HG03571 (cell line): ENCODE results near the gene CRYGN.

Experiments used
- ATAC-seq: cut with Tn5 transposase; IDR thresholded peaks from one replicate; pipeline ENCODE4 v1.9.1; 2021; ENCODE audit not compliant: unreplicated experiment

CRYGN gene

DNA sequence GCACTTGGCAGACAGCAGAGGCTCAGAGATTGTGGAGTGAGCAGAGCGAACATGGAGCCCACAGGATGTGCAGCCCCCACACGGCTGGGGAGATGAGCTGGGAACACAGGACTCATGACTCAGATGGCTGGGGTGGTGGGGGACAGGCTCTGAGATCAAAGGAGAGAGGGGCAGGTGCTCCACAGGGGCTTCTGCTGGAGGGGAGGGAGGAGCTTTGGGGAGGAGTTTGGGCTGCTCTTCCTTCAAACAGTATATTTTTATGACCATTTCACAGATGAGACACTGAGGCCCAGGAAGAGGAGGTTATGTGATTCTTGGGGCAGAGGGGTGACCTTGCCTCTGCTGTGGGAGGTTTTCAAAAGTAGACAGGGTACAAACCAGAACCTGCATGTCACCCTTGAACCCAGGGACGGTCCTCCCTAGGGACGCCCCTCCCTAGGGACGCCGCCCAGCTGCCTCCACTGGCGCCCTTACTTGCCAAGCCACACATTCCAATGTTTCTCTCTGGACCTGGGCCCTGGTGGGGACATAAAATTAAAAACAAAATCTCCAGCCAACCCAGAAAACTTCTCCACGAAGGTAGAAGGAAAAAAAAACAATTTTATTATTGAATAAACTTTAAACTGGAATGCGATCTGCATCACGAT is 981 bp upstream of the CRYGN start:
- ATAC-seq: no peak

DNA sequence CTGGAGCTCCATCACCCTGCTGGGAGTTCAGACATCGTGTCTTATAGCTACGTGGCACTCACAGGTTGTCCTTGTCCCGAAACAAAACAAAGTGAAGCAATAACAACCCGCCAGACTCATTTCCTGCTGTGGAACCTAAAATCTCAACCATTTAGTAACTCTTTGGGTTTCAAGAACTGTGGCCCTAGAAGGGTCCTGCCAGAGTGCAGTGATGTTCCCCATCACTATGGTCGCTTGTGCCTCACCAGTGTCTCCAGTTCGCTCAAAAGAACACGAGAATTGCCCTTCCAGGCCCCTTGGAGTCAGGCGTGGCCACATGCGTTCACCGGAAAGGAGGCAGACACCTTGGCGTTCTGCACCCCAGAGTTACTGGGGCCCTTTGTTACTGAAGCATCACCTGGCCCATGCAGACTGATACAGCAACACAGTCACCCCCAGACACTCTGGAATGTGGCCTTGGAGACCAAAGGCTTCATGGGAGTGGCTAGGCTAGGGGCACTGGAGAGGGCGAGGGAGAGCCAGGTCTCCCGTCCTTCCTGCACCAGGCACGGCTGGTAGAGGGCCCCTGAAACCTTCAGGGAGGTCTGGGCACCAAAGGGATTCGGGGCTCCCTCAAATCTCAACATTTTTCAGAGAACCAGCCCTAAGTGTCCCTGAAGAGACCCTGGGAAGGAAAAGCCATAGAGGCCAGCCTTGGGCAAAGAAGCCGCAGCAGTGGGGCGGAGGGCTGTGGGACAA is 908 bp downstream of the CRYGN start:
- no peak for ATAC-seq

DNA sequence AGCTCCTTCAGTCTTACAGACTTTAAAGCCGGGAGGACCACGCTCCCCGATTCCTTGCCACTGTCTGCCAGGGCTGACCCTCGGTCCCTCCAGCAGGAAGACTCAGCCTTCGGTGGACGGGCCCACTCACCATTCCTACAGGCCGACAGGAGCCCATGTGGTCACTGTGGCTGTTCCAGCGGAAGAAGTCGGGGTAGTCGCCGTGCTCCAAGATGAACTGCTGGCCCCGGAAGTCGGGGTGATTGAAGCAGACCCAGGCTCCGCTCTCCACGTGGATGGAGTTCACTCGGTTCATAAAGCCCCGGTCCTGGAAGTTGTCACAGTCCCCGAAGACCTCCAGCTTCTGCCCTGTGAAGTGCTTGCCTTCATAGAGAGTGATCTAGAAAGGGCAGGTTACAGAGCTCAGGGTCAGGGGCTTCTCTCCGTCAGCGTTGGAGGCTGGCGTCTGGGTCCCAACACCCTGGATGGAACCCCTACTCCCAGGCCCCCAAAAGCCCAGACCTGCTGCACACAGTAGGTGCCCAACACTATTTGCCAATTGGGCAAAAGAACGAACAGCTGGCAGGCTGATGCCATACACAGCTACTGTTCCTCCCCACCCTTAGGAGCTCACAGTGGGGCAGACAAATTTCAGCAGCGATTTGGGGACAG is 1.9 kb downstream of the CRYGN start:
- ATAC-seq: no peak

DNA sequence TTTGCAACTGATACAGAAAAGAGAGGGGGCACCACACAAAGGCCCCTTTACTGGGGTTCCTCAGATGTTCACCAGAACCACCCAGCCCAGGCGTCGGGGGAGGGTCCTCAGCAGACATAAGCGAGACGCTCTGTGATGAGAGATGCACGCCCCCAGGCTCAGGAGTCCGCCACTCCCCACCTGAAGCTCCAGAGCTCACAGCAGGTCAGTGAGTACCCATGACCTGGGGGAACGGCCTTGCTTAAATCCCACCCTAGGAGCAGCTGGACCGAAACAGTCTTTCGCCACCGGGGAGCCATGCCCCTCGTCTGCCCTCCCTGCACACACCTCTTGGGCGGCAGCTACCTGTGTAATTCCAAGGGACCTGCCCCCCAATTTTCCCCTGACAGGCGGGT is 2.8 kb downstream of the CRYGN start:
- ATAC-seq: no peak

DNA sequence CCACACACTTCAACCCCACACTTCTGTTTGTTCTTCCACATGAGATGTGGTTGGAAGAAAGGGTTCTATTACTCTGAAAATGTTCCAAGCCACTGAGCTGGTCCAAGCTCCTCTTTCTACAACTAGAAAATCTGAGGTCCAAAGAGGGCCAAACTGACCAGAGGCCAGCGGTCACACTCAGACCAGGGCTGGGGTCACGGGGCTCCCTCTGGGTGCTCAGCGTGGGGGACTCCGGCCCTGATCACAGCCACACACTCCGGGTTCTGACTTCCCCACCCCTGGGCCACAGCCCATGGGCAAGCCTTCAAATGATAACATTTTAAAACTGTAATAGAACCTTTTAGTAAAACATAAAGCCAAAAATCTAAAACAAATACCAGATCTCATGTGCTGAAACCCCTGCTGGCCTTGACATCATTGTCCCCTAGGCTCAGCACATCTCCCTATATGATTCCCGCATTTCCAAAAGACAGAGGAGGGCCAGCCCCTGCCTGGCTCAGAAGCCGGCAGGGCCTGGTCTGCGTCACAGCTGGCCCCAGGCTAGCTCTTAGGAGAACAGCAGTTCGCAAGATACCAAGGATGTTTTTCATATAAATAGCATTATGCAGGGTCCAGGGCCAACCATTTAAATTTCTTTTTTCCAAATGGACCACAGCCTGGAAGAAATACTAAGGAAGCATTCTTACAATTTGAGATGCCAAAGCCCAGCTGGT is 3.3 kb downstream of the CRYGN start:
- no peak for ATAC-seq

DNA sequence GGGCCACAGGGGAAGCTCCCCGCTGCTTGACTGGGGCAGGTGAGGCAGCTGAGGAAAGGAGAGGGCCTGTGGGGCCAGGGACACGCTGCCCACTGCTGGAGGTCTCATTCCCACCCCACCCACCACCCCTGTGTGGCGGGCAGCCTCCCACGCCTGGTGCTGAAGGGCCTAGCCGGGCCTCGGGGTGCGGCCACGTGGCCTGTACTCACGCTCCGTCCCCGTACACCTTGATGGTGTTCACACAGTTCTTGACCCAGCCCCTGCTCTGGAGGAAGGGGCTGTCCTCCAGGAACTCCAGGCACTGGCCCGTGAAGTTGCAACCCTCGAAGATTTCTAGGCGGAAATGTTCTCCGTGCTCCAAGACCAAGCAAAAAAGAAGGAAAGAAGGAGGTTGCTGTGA is 4.0 kb downstream of the CRYGN start:
- no peak for ATAC-seq

DNA sequence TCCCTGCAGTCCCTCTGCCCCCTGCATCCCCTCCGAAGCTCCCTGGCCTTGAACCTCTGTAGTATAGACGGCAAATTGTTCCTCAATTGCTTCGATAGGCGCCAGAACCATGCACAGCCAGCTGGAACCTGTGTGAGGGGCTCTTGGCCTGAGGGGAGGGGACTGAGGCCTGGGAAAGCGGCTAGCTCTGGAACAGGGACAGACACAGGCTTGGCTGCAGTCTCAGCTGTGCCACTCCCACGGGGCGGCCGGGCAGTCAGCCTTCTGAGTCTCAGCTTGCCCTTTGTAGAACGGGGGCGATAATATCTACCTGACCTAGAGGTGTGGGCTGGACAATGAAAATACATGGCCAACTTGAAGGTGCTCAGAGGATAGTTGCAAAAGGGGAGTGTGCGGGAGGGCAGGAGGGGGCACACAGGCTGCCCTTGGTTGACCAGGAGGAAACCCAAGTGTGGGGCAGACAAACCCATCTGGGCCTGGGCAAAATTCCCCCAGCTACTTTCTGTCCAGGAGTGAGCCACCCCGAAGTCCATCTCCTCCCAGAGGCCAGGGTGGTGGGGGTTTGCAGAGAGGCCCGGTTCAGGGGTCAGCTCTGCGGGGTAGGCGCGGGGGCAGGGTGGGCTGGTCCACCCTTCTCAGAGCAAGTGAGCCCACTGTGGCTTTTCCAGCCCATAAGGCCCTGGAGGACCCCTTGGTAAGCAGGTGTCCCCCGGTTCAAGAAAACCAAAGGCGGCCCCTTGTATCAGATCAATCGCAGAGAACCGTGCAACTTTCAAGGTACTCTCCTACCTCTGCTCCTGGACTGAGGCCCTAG is 4.6 kb downstream of the CRYGN start:
- ATAC-seq: no peak

DNA sequence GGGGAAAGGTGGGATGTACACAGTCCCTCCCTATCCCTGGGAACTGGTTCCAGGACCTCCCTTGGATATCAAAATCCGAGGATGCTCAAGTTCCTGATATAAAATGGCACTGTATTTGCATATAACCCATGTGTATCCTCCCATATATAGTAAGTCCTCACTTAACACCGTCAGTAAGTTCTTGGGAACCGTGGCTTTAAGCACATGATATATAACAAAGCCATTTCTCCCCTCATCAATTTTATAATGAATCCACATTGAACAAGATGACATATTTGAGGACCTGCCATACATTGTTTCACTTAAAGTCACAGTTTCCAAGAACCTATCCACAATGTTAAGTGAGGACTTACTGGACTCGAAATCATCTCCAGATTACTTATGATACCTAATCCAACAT is 5.4 kb downstream of the CRYGN start:
- ATAC-seq: no peak

DNA sequence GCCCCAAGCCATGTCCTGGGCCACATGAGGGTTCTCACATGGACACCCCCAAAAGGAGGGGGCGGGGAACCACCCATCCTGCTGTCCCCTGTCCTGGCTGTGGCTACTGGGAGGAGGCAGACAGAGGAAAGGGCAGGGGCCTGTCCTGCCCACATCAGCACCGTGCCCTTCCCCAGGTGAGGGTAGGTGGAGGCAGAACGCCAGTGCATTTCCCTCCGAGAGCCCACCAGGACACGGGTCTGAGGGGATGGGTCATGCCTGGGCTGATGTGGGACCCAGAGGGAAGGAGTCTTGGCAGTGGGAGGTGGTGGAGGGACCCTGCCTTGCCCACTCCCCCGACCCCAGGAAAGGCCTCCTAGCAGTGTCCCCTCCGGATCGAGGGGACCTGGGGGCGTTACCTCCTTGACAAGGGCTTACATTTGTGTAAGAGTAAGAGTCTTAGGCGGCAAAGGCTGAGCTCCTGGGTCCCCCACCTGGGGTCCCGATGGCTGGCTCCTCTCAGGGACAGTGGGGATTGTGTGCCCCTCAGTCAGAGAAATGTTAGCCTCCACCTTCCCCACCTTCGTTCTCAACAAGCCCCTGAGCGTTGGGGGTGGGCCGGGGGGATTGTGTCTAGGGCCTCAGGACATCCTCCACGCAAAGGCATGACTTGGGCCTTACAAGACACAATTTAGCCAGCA is 6.1 kb downstream of the CRYGN start:
- no peak for ATAC-seq

DNA sequence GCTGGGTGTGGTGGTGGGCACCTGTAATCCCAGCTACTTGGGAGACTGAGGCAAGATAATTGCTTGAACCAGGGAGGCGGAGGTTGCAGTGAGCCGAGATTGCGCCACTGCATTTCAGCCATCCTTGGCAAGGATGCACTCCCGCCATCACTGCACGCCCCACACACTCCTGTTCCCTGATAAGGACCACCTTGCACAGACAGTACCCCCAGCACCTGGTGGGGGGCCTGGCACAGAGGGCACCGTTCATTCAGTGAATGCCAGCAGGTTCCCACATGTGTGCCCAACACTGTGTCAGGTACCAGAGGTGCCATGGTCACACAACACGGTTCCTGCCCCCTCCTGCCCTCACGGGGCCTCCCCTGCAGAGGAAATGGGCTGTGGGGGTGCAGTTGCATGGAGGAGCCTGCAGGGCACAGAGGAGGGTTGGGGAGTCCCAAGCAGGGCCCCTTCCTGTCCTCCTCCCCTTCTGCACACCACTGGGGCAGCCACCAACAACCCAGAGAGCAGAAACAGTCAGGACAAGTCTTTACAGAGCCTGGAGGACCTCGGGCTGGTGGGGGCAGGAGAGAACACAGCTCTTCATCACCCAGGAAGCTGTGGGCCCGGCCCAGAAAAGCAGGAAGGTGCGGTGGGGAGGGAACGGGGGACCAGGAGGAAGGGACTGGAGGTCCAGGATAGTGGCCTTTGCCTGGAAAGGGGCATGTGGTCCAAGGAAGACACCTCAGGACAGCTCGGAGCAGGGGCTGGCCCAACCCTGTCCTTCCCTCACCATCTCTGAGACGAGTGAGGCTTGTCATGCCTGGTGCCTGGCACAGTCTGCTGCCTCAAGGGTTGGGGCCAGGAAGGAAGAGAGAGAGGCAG is 7.1 kb downstream of the CRYGN start:
- ATAC-seq: peak; percentile 67

DNA sequence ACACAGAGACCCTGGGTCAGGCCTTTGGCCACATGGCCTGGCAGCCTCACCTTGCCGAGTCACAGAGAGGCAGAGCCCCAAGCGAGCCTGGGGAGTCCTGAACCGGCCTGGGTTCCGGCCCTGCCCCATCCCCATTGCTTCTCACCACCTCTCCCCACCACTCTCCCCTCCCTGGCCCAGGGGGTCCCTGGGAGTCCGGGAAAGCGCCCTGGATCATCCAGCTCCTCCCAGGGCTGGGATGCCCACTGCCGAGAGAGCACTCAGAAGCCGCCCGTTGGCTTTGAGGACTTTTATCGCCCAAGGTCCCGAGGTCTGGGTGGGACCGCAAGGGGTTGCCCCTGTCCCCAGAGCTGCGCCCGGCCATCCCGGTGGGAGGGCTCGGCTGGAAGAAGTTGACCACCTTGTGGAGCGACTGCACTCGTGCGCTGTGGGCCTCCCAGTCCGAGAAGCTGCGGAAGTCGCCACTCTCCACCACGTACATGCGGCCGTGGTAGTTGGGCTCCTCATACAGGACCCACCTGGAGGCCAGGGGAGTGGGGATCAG is 8.1 kb downstream of the CRYGN start:
- no peak for ATAC-seq

DNA sequence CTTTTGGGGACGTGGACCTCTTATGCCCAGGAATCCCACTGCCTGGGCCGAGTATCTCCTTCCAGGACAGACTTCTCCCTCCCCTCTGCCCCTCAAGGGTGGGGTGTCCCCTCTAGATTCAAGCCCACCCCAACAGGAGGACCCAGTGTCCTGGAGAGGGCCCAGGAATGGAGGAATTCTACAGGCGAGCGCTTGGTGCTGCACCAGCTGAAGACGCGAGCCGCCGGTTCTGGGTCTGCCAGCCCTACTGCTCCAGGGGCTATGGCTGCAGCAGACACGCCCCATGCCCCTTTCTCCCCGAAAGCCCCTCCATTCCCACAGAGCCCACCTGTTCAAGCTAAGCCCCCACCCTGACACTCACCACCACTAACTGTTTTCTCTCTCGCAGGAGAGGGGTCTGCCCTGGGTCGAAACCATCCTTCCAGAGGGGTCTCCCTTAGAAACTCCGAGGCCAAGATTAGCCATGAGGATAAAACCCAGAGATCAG is 8.6 kb downstream of the CRYGN start:
- no peak for ATAC-seq

DNA sequence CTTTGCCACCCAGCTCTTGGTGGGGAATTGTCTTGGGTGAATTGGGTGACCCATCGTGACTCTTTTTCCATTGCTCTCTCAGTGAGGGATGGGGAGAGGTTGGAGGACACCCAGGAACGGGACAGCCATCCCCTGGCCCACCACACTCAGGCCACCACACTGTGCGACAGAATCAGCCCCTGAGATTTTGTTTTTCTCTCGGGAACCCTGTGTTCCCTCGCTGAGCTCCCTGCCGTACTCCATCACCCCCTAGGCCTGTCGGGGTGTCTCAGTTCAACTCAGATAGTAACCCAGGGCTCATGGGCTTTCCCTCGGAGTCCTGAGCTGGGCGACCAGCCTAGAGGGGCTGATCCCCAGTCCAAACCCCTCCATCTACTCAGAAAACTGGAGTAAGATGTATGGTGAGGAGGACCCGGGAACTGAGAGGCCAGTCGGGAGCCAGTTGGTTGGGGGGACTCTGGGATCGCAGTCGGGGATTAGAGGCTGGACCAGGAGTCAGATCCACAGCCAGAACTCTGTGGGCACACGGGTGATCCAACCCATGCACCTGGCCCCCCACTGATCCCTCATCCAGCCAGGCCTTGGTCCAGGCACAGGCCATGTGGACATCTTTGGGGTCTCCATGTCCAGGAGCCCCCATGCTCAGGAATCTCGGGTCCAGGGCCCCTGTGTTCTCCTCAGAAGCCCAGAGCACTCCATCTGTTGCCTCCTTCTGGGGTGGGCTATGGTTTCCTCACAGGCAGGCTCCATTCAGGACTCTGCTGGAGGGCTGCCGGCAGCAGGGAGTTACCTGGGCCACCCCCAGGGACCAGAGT is 9.3 kb downstream of the CRYGN start:
- ATAC-seq: no peak

DNA sequence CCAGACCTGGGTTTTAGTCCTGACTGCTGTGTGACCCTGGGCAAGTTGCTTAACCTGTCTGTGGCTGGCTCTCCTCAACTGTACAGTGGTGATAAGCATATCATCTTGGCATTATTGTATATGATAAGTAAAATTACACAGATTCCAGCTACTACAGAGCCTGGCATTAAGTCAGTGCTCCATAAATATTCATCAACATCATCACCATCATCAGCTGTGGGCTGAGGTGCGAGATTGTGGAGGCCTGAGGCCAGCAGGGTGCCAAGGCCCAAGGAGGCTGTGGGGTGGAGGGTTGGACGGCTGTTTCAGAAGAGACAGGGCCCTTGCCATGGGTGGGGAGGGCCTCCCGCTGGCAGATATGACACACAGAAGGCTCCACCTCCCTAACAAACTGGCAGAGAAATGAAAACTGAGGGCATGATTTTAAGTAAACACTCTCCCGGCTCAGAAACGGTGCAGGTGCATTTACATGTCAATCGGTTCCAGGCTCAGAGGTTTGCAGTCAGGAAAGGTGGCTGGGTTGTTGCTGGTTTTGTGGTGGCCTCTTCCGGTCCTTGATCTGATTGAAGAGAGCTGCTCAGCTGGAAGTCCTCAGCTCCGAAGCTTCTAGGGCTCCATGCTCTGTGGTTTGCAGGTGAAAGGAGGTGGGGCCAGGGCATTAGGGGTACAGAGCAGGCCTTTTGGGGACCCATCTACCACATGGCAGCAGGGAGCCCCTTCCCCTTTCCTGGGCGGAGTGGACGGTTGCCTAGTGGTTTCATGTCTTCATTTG is 10.2 kb downstream of the CRYGN start:
- no peak for ATAC-seq

DNA sequence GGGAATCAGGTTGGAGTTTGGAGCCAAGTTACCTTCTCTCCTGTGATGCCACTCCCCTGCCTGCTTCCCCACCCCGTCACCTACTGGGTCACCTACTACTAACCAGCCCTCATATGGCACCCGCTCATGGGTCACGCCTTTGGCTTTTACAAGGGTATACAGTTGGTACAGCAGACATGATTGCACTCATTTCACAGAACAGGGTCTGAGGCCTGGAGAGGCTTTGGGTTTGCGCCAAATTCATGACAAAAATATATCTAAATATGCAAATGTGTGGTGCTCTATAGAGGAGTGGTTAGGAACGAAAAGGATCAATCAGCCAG is 10.7 kb downstream of the CRYGN start:
- no peak for ATAC-seq

DNA sequence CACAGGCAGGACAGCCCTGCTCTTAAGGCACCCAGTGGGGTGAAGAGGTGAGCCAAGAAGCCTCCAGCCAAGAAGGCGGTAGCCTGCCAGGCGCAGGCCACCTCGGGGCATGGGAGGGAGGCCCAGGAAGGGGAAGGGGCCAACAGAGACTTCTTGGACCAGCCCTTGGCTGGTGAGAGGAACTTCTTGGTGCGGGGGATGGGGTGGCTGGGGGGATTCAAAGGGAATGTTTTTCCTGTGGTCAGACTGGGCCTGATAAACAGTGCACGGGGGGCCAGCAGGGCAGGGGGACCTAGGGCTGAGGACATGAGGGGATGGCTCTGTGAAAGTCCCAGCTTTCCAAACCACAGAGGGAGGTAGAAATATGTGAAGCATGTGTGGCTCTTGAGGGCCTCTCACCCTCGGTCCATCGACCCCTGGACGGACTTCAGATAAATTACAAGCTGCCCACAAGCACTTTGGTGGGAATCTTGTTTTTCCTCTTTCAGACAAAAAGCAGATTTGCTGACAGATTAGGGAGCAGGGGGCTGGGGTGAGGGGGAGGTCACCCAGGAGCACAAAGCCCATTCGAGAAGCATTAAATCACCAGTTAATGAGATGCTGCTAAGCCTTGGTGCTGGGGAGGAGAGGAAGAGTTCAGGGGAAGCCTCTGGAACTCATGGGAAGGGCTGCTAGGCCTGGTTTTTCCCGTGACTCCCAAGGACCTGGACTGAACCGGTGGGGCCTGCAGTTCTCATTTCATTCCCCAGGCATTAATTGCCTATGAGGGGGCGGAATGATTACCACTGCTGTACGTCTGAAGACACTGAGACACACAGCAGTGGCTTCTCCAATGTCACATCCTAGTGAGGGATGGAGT is 11.3 kb downstream of the CRYGN start:
- no peak for ATAC-seq
